Endothelial cell of umbilical vein (primary cell): ENCODE data around the gene LLPH. TPM values are rescaled to one million over a fixed set of nuclear protein-coding genes. Genes with fewer than 3 reads are reported as not detected.

ENCODE experiments used
- BruUV-seq: library from RNA; stranded (reverse); fragments of 400-500 nt; replicated peaks from 2 replicates; lab custom pipeline; 2021; lab: Mats Ljungman, UMichigan
- CTCF ChIA-PET: fragments of 300-600, 350-600 bp; sonication (Branson Sonifier 250); formaldehyde crosslinking; loops from one replicate; lab custom pipeline; 2021; ENCODE audit warnings: antibody characterized with exemption, inconsistent platforms; lab: Charles Lee
- POLR2A ChIA-PET: fragments of 300-600, 350-600 bp; sonication (Branson Sonifier 250); formaldehyde crosslinking; loops from one replicate; lab custom pipeline; 2021; ENCODE audit warnings: antibody characterized with exemption, inconsistent platforms; lab: Charles Lee
- DNase-seq: peaks from one replicate; pipeline ENCODE4 v3.0.0-alpha.2; 2011; ENCODE audit warnings: low read depth, low spot score
- FAIRE-seq: peaks from 2 replicates; lab custom pipeline; 2011; peaks lifted over from hg19 to GRCh38; lab: Jason Lieb, UNC
- H2AFZ ChIP-seq: 2 replicates; pipeline ENCODE4 v1.6.0; 2012; ENCODE audit warnings: low read depth, low read length, control low read depth, inconsistent platforms
- H3K27ac ChIP-seq: 2 replicates; pipeline ENCODE4 v1.5.1; 2011; ENCODE audit warnings: low read depth, mild to moderate bottlenecking, control low read depth, low read length, moderate library complexity; ENCODE audit not compliant: insufficient read depth
- H3K27me3 ChIP-seq, 2 experiments: 2 replicates each; pipeline versions ENCODE4 v1.6.0 to v1.6.1; 2011; ENCODE audit warnings: low read length in 2 of 2, mixed read lengths in 1 of 2; ENCODE audit not compliant: control insufficient read depth in 2 of 2, insufficient read depth in 2 of 2
- H3K36me3 ChIP-seq, 2 experiments: 2 replicates in 1 of 2; 3 replicates in 1 of 2; pipeline ENCODE4 v1.5.1; 2011; ENCODE audit warnings: low read length in 2 of 2, mild to moderate bottlenecking in 1 of 2, moderate library complexity in 1 of 2; ENCODE audit not compliant: control insufficient read depth in 2 of 2, insufficient read depth in 2 of 2; ENCODE audit errors: extremely low read depth in 1 of 2
- H3K4me1 ChIP-seq: 3 replicates; pipeline ENCODE4 v1.5.1; 2011; ENCODE audit warnings: mild to moderate bottlenecking, low read length; ENCODE audit not compliant: control insufficient read depth, insufficient read depth; ENCODE audit errors: extremely low read depth
- H3K4me2 ChIP-seq: 2 replicates; pipeline ENCODE4 v1.6.1; 2011; ENCODE audit warnings: low read length, control low read depth, mixed read lengths; ENCODE audit not compliant: insufficient read depth
- H3K4me3 ChIP-seq, 3 experiments: fragments of 200-600 bp in 1 of 3; sonication (generic), shearing (Covaris generic) in 1 of 3; replicated peaks in 1 of 3; 2 replicates each; pipeline ENCODE4 v1.5.1; 2011 to 2016; ENCODE audit warnings: control low read depth in 3 of 3, low read length in 3 of 3, mild to moderate bottlenecking in 2 of 3, inconsistent platforms in 1 of 3, low read depth in 1 of 3, moderate library complexity in 1 of 3; ENCODE audit not compliant: insufficient read depth in 1 of 3
- H3K79me2 ChIP-seq: 2 replicates; pipeline ENCODE4 v1.6.0; 2012; ENCODE audit warnings: low read length, inconsistent platforms; ENCODE audit not compliant: control insufficient read depth, insufficient read depth
- H3K9ac ChIP-seq: replicated peaks from 2 replicates; pipeline ENCODE3; 2011; ENCODE audit warnings: low read length, control low read depth; ENCODE audit not compliant: insufficient read depth; ENCODE audit errors: extremely low read depth
- H3K9me1 ChIP-seq: replicated peaks from 3 replicates; pipeline ENCODE4 v1.6.0; 2011; ENCODE audit warnings: mild to moderate bottlenecking, low read length; ENCODE audit not compliant: control insufficient read depth, insufficient read depth; ENCODE audit errors: extremely low read depth
- H3K9me3 ChIP-seq: replicated peaks from 2 replicates; pipeline ENCODE4 v1.5.1; 2012; ENCODE audit warnings: low read length, inconsistent platforms; ENCODE audit not compliant: control insufficient read depth, insufficient read depth
- H4K20me1 ChIP-seq: replicated peaks from 2 replicates; pipeline ENCODE3; 2011; ENCODE audit warnings: mild to moderate bottlenecking, low read length; ENCODE audit not compliant: control insufficient read depth, insufficient read depth; ENCODE audit errors: extremely low read depth
- CTCF ChIP-seq, 2 donors: IDR thresholded peaks; 1 replicate in 1 of 2; 2 replicates in 1 of 2; pipeline ENCODE4 v1.5.1; 2011; ENCODE audit warnings: low read length in 2 of 2, mild to moderate bottlenecking in 2 of 2, moderate library complexity in 2 of 2, control low read depth in 1 of 2, inconsistent platforms in 1 of 2, low read depth in 1 of 2; ENCODE audit not compliant: insufficient read depth in 1 of 2; ENCODE audit errors: extremely low read depth in 1 of 2
- EZH2 ChIP-seq: IDR thresholded peaks from 2 replicates; pipeline ENCODE4 v1.6.1; 2012; ENCODE audit warnings: borderline replicate concordance, low read depth, mild to moderate bottlenecking, moderate library complexity, low read length, inconsistent platforms; ENCODE audit not compliant: severe bottlenecking
- FOS ChIP-seq: IDR thresholded peaks from 2 replicates; pipeline ENCODE4 v1.6.1; 2011; ENCODE audit warnings: mild to moderate bottlenecking, low read length, moderate library complexity, borderline replicate concordance; ENCODE audit not compliant: insufficient read depth
- GATA2 ChIP-seq: IDR thresholded peaks from 2 replicates; pipeline ENCODE4 v1.7.0; 2011; ENCODE audit warnings: low read depth, mild to moderate bottlenecking, moderate library complexity, mixed read lengths, low read length; ENCODE audit not compliant: insufficient read length, insufficient read depth
- JUN ChIP-seq: IDR thresholded peaks from 2 replicates; pipeline ENCODE4 v1.6.1; 2011; ENCODE audit warnings: borderline replicate concordance, low read depth; ENCODE audit not compliant: insufficient read length, insufficient read depth
- MAX ChIP-seq: IDR thresholded peaks from 2 replicates; pipeline ENCODE4 v1.6.1; 2011; ENCODE audit not compliant: insufficient read depth, insufficient read length
- MYC ChIP-seq: IDR thresholded peaks from one replicate; pipeline ENCODE4 v1.6.1; 2011; ENCODE audit warnings: mild to moderate bottlenecking, low read depth, low read length
- POLR2A ChIP-seq: IDR thresholded peaks from 2 replicates; pipeline ENCODE4 v1.6.1; 2012; ENCODE audit warnings: low read depth, mild to moderate bottlenecking, control low read depth, low read length
- POLR2AphosphoS5 ChIP-seq: IDR thresholded peaks from 2 replicates; pipeline ENCODE4 v1.6.1; 2012; ENCODE audit warnings: low read depth, mild to moderate bottlenecking, control low read depth, low read length, moderate library complexity; ENCODE audit not compliant: insufficient read depth
- dilution Hi-C: fragments of 300-500 bp; cut with MboI; formaldehyde crosslinking; loops from one replicate; pipeline ENCODE4 v1.15.0; 2019; ENCODE audit warnings: low sequenced_read_pairs; ENCODE audit not compliant: extremely low pct_ligation_motif_present
- intact Hi-C: fragments of 100-400 bp; cut with micrococcal nuclease; formaldehyde crosslinking; loops from one replicate; pipeline ENCODE4 v1.10.0; 2022
- polyA plus RNA-seq, 4 experiments: library from polyadenylated mRNA; depleted of rRNA in 3 of 4; stranded (reverse) in 3 of 4; unstranded in 1 of 4; fragments of >200 nt; gene quantifications; 2 replicates each; pipeline versions ENCODE4 v1.2.1 to v1.2.3, GENCODE V29; 2011 to 2012; ENCODE audit warnings: missing spikeins in 1 of 4
- total RNA-seq: library from RNA; stranded (reverse); gene quantifications from 2 replicates; pipeline ENCODE4 v1.2.3, GENCODE V29; 2021

LLPH gene
- total and polyA plus RNA-seq, 2 donors (not counting 3 experiments of a cell fraction or from before 2014, with no cell fraction given), result 4.0 to 34.0 TPM

- Histone ChIP-seq H3K4me2 (peak overlapping the region; percentile 26), H2AFZ (no peak overlapping the region), H4K20me1 (no peaks in the 10 kb centered on the region), H3K27ac (no peak overlapping the region), H3K4me1 (peaks cover 16% of the 10 kb centered on the region), H3K9me3 (no peaks in the 10 kb centered on the region), H3K79me2 (peaks cover 20% of the 10 kb centered on the region), H3K9me1 (no peaks in the 10 kb centered on the region), H3K9ac (no peak overlapping the region), H3K27me3 (no peaks in the 10 kb centered on the region), H3K36me3 (peaks cover 0 to 1% of the 10 kb centered on the region in 2 experiments), H3K4me3 (no peak overlapping the region)
- ChIA-PET CTCF (interaction anchor here (3.4 kb wide), 1 partner anchor 12 kb away, joined by 24 read pairs; no protein-coding TSS in a partner anchor), POLR2A (no interaction called here)
- dilution Hi-C loops, result no loop called here
- no TSS peak for BruUV-seq
- DNase-seq (peak; percentile 22), FAIRE-seq (peak; percentile 57)
- TF ChIP-seq CTCF (IDR thresholded peaks at IDR 0.05; ENCODE audit: extremely low read depth in 1 of 2, insufficient read depth in 1 of 2, low read depth in 1 of 2, low read length in 2 of 2) (no peak), MYC (no peak), MAX (no peak), POLR2AphosphoS5 (peak; percentile 31), POLR2A (no peak), JUN (peak; percentile 24), FOS (no peak), EZH2 (no peak), GATA2 (peak; percentile 32)
- intact Hi-C loops, result loop anchor here (5.0 kb wide), 1 partner anchor 275 kb away; no protein-coding TSS in a partner anchor
Observed at GRCh38 chr12:66132408-66132807, 1.9 kb upstream of the LLPH start.
